ENCODE data around the gene ST6GAL2. TPM values are rescaled to one million over a fixed set of nuclear protein-coding genes. Genes with fewer than 3 reads are reported as not detected.

The ST6GAL2 gene
- under 1 TPM; 0.01 to 0.11 (median 0.06) TPM for polyA plus RNA-seq

- WGBS, 3 donors = 1% methylated on average over 103 to 118 of the region's 118 CpGs
- H3K27ac ChIP-seq (ENCODE audit: low read depth, low read length) = no peak within 1 kb of the TSS
These were observed at the start of gene ST6GAL2 for GRCh38 chr2:106885971-106886915. Gene ST6GAL2 (minus strand): TSS chr2:106886167. CDS start chr2:106843977, 42,190 bp downstream.

DNA sequence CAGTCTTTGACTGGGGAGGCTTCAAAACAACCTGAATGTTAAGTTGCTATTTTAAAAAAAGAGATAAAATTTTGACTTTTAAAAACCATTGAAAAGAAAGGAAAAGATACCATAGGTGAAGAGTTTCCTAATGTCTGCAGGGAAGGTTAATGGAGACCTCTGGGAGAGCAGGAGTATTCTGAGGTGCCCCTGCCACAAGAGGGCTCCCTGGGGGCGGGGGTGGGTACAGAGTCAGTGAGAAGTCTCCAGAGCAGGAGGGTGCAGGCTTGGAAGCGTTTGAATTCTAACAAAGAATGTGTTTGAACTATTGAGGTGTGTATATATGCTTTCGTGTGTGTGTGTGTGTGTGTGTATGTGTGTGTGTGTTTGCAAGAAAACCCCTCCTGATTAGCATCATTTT is 46.7 kb upstream of the ST6GAL2 start:
- WGBS, 3 donors = 46 to 69% (median 46%) methylated on average over 3 of the region's 3 CpGs
- no peak overlapping the region for H3K27ac ChIP-seq (ENCODE audit: low read depth, low read length)

DNA sequence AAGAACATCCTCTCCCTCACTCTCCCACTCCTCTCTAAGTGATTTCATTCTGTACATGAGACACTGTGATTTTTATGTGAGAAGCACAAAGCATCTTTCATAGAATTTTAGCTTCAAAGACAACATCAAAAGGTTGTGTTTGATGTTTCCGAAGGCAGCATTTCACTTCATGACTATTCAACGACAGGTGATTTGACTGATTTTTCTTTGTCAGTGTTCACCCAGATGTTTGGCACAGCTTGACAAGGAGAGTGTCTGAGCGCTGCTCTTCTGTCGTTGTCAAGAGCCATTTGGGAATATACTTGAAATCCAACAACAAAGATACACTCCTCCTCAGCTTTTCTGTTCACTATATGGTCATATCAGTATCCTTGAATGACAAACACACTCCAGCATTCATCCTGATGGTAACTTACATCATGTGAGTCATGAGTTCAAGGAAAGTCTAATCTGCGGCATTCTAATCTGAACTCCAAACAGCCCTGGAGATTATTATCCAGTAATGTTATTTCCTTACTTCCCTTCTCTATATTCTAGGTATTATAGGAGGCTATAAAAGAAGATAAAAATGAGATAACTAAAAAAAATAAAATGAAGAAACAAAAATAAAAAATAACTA is 45.9 kb upstream of the ST6GAL2 start:
- no peak overlapping the region for H3K27ac ChIP-seq (ENCODE audit: low read depth, low read length)
- 76 to 86% (median 85%) methylated on average over 5 of the region's 5 CpGs for WGBS, 3 donors

GRCh38 chr2:106921451-106921850 is 35.5 kb upstream of the ST6GAL2 start:
- WGBS, 3 donors = 76 to 88% (median 88%) methylated on average over 1 of the region's 1 CpG
- no peak overlapping the region for H3K27ac ChIP-seq (ENCODE audit: low read depth, low read length)

DNA sequence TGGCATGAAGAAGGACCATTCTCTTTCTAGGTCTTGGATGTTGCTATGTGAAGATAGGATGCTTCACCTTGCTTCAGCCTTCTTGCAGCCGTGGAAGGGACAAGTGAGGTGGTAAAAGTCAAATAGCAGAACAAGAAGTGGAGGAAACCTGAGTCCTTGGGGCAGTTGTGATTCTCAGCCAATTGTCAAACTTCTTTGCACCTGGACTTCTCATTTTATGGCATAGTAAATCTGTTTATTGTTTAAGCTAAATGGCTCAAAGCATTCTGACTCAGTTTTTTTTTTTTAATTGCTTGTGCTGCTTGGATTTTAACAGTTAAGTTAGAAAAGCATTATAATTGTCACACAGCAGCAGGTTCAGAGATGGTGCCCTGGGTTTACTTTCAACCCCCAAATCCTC is 33.0 kb upstream of the ST6GAL2 start:
- 45 to 78% (median 52%) methylated on average over 1 of the region's 1 CpG for WGBS, 3 donors
- H3K27ac ChIP-seq (ENCODE audit: low read depth, low read length) = no peak overlapping the region

- WGBS, 3 donors = 78 to 88% (median 85%) methylated on average over 2 of the region's 2 CpGs
- H3K27ac ChIP-seq (ENCODE audit: low read depth, low read length) = no peak overlapping the region
These were observed 18.3 kb upstream of the ST6GAL2 start for GRCh38 chr2:106904242-106904641.

- 58 to 67% (median 59%) methylated on average over 7 of the region's 7 CpGs for WGBS, 3 donors
- H3K27ac ChIP-seq (ENCODE audit: low read depth, low read length) = no peak overlapping the region
These were observed 14.0 kb upstream of the ST6GAL2 start for GRCh38 chr2:106899786-106900530.

DNA sequence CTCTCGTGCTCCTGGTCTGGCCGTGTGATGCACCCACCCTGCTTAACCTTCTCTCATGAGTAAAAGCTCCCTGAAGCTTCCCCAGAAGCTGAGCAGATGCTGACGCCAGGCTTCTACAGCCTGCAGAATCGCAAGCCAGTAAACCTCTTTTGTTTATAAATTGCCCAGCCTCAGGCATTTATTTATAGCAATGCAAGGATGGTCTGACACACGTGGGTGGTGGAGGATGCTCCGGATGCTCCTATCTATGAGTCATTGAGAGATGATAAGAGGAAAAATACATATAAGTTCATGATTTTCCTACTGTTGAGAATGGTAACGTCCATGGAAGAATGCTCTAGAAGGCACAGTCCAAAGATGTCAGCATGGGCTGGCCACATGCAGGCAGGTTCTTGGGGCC is 8.6 kb upstream of the ST6GAL2 start:
- WGBS, 3 donors = 82 to 86% (median 86%) methylated on average over 7 of the region's 7 CpGs

DNA sequence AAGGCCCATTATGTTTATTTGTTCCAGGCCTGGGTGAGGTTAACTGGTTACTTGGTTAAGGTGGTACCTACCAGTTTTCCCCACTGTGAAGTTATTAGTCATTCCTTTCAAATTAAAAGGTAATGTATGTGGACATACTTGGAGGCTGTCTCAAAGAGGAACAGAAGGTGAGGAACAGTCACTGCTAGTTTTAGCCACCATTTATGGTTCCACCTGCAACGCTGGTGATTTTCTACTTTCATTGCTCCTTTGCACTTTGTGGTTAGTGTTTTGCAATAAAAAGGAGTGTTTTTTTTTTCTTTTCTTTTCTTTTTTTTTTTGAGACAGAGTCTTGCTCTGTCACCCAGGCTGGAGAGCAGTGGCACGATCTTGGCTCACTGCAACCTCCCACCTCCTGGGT is 6.1 kb upstream of the ST6GAL2 start:
- WGBS, 3 donors = 52 to 79% (median 64%) methylated on average over 2 of the region's 2 CpGs
- no peak overlapping the region for H3K27ac ChIP-seq (ENCODE audit: low read depth, low read length)

More for the DNA sequence above, 8.6 kb upstream of the ST6GAL2 start:
- no peak overlapping the region for H3K27ac ChIP-seq (ENCODE audit: low read depth, low read length)

DNA sequence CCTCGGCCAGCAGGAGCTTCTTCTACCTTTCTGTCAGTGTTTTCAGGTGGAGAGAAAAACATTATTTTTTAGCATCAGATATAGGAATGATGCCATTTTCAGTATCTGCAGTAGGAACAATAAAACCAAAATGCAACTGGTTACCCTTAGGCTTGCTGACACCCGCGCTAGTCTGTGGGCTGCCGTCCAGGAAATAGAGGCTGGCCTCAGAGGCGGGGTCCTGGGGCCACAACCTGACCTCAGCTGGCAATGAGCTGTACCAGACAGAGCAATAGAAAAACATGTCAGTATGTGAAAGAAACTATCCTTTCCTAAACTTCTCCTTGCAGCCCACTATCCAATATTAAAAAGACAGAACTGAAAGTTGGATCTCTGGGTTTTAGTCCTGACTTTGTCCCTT is 4.6 kb upstream of the ST6GAL2 start:
- 17 to 39% (median 19%) methylated on average over 5 of the region's 5 CpGs for WGBS, 3 donors

GRCh38 chr2:106886916-106887758 is 1.2 kb upstream of the ST6GAL2 start:
- 1 to 2% (median 2%) methylated on average over 66 to 71 of the region's 71 CpGs for WGBS, 3 donors
- no peak overlapping the region for H3K27ac ChIP-seq (ENCODE audit: low read depth, low read length)

More for the DNA sequence above, 4.6 kb upstream of the ST6GAL2 start:
- H3K27ac ChIP-seq (ENCODE audit: low read depth, low read length) = no peak overlapping the region

- no peak overlapping the region for H3K27ac ChIP-seq (ENCODE audit: low read depth, low read length)
- WGBS, 3 donors = 1 to 2% (median 2%) methylated on average over 10 of the region's 10 CpGs
These were observed 638 bp downstream of the ST6GAL2 start for GRCh38 chr2:106885329-106885728.

- 76 to 92% (median 77%) methylated on average over 3 of the region's 3 CpGs for WGBS, 3 donors
- H3K27ac ChIP-seq (ENCODE audit: low read depth, low read length) = no peak overlapping the region
These were observed 3.3 kb downstream of the ST6GAL2 start for GRCh38 chr2:106882673-106883072.

GRCh38 chr2:106878206-106878605 is 7.8 kb downstream of the ST6GAL2 start:
- no peak overlapping the region for H3K27ac ChIP-seq (ENCODE audit: low read depth, low read length)
- 95 to 97% (median 95%) methylated on average over 4 of the region's 4 CpGs for WGBS, 3 donors

- WGBS, 3 donors = 48 to 71% (median 53%) methylated on average over 5 of the region's 5 CpGs
- no peak overlapping the region for H3K27ac ChIP-seq (ENCODE audit: low read depth, low read length)
These were observed 9.3 kb downstream of the ST6GAL2 start for GRCh38 chr2:106876699-106877098.

- WGBS, 3 donors = 71 to 90% (median 86%) methylated on average over 8 of the region's 8 CpGs
- H3K27ac ChIP-seq (ENCODE audit: low read depth, low read length) = no peak overlapping the region
These were observed 16.3 kb downstream of the ST6GAL2 start for GRCh38 chr2:106869512-106870275.

GRCh38 chr2:106868275-106868674 is 17.7 kb downstream of the ST6GAL2 start:
- H3K27ac ChIP-seq (ENCODE audit: low read depth, low read length) = no peak overlapping the region
- 59 to 72% (median 70%) methylated on average over 7 of the region's 7 CpGs for WGBS, 3 donors
